HG02798 (cell line): ENCODE measurements around the gene SLX4IP.

Experiments used
- ATAC-seq: cut with Tn5 transposase; IDR thresholded peaks from one replicate; pipeline ENCODE4 v1.9.1; 2021; ENCODE audit warnings: mild to moderate bottlenecking; ENCODE audit not compliant: unreplicated experiment, poor library complexity

The SLX4IP gene

GRCh38 chr20:10427060-10427692 lies 7.9 kb upstream of the SLX4IP start:
- ATAC-seq, result no peak

DNA sequence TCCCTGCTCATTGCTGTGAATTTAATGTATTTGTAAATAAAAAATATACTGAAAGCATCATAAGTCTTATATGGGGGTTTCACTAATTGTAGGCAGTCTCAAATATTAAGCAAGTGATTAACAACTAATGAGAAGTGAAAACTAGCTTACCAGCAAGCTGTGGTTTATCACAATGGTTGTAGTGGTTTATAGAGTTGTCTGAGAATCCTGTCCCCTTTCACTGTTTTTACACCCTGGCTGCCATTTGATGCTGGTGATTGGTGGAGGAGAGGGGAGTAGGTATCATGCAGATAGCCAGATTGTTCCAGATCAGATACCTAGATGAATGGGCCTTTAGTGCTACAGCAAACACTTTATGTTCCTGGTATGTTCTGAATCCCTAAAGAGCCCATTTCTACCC lies 7.1 kb upstream of the SLX4IP start:
- peak; percentile 47 for ATAC-seq

GRCh38 chr20:10429443-10429981 lies 5.6 kb upstream of the SLX4IP start:
- no peak for ATAC-seq

DNA sequence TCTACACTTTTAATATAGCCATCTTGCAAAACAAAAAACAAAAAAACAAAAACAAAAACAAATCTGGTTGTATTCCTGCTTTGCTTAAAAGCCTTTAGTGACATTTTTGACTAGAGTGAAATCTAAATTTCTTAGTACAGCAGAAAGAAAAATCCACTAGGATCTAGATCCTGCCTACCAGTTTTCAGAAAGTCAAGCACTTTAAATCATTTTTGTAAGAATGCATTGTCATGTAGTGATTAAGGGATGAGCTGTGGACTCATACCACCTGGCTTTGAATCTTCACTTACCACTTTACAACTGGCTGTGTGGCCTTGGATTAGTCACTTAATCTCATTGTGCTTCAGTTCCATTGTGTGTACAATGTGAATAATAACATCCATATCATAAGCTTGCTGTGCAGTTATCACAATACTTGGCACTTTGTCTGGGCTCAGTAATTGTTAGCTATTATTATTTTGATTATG lies 5.1 kb upstream of the SLX4IP start:
- ATAC-seq, result no peak

DNA sequence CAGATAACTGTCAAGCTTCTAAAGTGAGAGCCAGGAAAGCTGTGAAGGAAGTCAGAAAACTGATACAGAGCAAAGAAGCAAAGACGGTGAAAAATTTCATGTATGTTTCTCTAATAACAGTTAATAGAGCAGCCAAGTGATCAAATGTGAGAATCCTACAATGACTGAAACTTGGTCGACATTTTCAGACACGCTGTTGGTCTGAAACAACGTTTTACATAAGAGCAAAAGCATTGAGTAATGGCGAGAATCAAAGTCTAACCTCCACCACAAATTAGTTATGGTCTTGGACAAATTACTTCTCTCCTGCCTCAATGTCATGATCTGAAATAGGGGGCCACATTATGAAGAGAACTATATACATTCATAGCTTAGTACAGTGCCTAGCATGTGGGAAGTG lies 4.4 kb upstream of the SLX4IP start:
- ATAC-seq, result no peak

DNA sequence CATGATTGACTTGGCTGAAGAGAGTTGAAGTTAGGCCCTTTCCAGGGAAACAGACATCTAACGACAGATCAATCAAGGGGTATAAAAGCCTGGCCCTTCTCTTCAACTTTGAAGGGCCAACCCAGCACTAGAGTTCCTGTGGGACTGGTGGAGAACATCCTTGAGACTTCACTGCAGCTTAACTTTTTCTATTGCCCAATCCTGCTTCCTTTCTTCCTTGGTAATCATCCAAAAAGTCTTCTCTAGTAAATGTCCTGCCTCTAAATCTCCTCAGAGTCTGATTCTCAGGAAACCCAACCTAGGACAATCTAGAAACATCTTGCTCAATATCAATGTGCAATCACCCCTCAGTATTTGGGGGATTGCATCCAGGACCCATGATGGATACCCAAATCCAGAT lies 3.0 kb upstream of the SLX4IP start:
- ATAC-seq, result no peak

- ATAC-seq, result no peak
Observed at GRCh38 chr20:10433014-10433622, 2.0 kb upstream of the SLX4IP start.

DNA sequence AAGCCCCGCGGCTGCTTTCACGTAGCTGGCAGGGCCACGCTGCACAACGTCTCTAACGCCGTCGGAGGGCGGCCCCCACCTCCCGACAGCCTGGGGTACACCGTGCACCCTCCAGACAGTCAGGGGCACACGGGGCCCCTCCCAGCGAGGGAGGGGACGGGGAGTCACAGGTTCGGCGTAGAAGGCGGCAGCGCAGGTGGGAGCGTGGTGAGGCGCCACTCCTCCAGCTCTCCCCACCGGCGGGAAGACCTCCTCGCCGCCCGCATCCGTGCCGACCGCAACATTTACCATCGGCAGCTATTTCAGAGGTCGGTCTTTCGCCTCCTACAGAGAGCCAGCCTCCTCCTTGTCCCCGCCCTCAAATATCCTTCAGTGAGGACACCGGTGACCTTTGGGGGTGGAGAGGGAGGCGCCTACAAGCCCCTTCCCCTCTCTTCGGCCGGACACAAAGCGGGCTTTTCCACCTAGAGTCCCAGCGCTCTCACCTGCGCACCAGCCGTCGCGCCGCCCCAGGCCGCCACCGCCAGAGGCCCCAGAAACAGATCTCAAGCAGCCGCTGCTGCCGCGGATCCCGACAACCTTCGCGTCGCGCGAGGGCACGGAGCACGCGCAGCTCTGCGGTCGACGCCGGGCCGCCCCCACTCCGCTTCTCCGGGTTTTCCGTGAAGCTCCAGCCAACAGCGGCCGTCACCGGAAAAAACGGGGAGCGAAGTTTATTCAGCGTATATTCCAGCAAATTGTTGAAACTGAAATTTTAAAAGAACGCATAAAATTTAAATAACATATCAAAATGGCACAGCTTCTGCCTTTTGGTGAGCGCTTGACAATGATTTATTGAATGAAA lies 1.3 kb upstream of the SLX4IP start, which contains the start of gene MKKS:
Gene MKKS (minus strand): TSS at position 600 of the 844 bp plus-strand sequence. CDS start 20,708 bp downstream, outside the sequence.
- peak; percentile 70 for ATAC-seq

DNA sequence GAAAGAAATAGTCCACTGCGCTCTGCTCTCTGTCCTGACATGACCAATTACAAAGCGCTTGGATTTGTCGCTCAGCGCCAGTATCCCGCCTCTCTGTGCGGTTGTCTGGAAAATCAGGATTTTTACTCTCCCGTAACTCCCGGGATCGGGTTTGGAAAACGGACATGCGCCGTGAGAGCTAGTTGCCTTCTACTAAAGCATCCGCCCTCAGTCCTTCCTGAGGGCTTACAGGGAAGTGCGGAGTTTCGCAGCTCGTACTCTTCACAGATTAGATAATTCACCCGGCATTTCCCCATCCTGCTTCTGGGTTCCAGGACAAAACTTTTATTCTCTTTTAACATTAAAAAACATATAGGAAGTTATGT lies 656 bp upstream of the SLX4IP start:
- peak; percentile 59 for ATAC-seq

GRCh38 chr20:10436053-10436699 lies 1.1 kb downstream of the SLX4IP start:
- ATAC-seq, result no peak

- ATAC-seq, result no peak
Observed at GRCh38 chr20:10438217-10438616, 3.1 kb downstream of the SLX4IP start.

DNA sequence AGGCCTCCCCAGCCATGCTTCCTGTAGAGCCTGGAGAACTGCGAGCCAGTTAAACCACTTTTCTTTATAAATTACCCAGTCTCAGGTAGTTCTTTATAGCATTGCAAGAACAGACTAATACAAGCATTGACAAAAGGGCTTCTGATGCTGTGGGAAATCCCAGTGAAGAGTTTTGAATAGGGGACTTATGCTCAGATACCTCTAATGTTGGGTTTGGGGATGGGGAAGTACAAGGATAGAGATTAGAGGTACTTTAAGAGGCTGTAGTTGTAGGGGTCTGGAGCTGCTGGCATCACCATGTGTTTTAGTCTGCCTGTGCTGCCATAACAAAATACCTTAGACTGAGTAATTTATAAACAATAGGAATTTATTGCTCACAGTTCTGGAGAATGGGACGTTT lies 8.8 kb downstream of the SLX4IP start:
- no peak for ATAC-seq

DNA sequence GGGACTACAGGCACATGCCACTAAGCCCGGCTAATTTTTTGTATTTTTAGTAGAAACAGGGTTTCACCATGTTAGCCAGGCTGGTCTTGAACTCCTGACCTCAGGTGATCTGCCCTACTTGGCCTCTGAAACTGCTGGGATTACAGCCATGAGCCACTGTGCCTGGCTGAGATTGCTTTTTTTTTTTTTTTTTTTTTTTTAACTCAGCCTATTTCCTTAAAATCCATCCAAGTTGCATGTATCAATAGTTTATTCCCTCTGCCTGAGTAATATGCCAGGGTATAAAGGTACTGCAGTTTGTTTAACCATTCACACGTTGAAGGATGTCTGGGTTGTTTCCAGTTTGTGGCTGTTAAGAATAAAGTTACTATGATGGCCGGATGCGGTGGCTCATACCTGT lies 10.7 kb downstream of the SLX4IP start:
- no peak for ATAC-seq

DNA sequence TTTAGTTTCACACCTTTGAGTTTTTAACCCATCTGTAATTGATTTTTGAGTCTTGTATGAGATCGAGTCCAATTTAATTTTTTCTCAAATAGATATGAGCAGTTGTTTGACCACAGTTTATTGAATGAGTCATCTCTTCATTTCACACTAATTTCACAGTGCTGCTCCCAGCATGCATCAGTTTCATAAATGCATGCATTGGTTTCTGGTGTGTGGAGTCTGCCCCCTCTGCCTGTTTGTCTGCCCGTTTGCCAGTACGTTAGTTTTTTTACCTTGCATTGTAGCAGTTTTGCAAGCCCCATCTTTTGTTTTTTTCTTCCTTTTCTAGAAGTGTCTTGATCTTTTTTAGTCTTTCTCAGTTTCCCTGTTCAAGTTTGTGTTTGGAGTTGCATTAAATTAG lies 11.9 kb downstream of the SLX4IP start:
- ATAC-seq, result peak; percentile 98

GRCh38 chr20:10448270-10449156 lies 13.4 kb downstream of the SLX4IP start:
- ATAC-seq, result no peak

GRCh38 chr20:10449270-10449669 lies 14.2 kb downstream of the SLX4IP start:
- no peak for ATAC-seq

- peak; percentile 98 for ATAC-seq
Observed at GRCh38 chr20:10453241-10453640, 18.1 kb downstream of the SLX4IP start.

DNA sequence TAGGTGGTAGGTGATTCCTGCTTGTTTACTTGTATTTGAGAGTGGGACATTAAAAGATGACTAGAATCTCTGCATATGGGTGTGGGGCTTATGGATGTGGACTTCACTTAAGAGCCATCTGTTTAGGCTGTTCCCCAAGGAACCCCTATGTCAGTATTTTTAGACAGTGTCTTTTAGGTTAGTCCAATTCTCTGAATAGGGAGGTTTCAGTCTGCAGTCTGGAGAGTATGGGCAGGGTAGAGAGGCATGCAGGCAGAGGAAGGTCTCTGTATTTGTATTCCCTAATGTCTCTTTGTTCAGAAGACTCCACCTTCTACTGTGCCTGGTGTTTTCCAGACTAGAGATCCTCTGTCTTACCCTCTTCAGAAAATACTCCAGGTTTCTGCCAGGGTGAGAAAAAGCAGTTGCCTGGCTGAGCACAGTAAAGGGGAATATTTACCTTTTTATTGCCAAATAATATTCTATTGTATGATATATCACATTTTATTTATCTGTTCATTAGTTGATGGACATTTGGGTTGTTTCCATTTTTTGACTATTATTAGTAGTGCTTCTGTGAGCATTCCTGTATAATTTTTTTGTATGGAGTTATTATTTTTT lies 19.1 kb downstream of the SLX4IP start:
- ATAC-seq, result peak; percentile 35

- ATAC-seq, result no peak
Observed at GRCh38 chr20:10461495-10461894, 26.4 kb downstream of the SLX4IP start.
